GM10847 (cell line): ENCODE results near the gene RESF1.

ENCODE experiments used
- POLR2A ChIP-seq: IDR thresholded peaks from 2 replicates; pipeline ENCODE4 v1.6.1; 2011; ENCODE audit not compliant: insufficient read length; ENCODE audit errors: extremely low read depth

The RESF1 gene

DNA sequence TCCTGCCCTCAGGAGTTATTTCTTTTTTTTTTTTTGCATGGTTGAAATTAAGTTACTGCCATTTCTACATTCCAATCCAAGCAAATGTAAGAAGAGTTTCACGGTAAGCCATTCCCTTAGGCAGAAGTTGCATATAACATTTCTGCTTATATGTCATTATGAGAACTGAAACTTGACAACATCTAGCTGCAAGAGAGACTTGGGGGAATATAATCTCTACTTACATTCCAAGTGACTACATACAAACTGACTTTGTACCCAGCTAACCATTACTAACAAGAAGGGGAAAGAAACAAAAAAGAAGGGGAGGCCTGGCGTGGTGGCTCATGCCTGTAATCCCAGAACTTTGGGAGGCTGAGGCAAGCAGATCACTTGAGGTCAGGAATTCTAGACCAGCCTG, 7.3 kb upstream of the RESF1 start:
- TF ChIP-seq POLR2A, result no peak

GRCh38 chr12:31952418-31952817, 6.8 kb upstream of the RESF1 start:
- TF ChIP-seq POLR2A, result no peak

DNA sequence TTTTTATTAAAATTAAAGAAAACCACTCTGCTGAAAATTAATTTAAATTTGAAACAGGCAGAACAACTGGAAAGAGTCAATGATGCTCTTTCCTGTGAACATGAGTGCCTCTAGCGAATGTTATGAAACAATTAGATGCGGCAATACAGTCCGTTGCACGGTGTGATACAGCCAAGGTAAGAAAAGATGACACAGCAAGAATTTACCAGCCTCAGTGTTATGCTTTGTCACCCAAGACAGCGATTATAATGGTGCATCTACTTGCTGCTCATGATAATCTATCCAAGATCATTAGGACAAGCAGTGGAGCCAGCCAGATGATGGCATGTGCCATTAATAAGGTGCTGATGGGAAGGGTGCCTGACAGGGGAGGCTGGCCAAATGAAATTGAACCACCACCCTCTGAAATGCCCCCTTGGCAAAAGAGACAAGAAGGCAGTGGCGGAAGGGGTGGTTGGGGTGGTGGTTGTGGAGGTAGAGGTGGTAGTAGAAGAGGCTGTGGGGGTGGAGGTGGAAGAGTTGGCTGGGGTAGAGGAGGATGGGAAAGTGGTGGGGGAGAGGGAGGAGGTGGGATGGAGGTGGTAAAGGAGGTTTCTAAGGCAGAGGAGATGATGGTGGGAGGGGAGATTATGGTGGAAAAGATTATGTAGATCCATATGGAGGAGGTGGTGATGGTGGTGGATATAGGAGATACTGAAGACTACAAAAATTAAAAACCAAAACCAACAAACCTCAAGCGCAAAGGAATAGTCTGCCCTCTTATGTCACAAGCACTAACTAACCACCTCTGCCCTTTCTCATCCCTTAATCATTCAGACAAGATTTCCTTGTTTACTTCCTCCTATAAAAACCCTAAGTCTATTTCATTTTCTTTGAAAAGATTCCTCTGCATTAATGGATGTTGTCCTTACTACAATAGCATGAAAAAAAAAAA, 4.0 kb upstream of the RESF1 start:
- no peak for TF ChIP-seq POLR2A

- no peak for TF ChIP-seq POLR2A
These were observed 550 bp upstream of the RESF1 start for GRCh38 chr12:31958569-31959160.

GRCh38 chr12:31959701-31960391, 631 bp downstream of the RESF1 start:
- no peak for TF ChIP-seq POLR2A

- no peak for TF ChIP-seq POLR2A
These were observed 1.9 kb downstream of the RESF1 start for GRCh38 chr12:31961137-31961536.

DNA sequence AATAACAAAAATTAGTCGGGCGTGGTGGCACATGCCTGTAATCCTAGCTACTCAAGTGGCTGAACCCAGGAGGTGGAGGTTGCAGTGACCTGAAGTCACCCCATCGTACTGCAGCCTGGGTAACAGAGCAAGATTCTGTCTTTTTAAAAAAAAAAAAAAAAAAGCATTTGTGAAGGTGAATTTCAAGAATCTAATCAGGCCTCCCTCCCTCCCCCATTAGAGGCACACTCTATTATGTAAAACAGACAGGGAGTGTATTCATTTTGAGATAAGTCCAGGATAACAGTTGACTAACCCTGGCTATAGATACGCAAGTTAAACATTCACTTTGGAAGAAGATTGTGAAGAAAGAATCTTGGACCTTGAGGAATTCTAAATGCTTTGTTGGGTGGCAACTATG, 2.9 kb downstream of the RESF1 start:
- TF ChIP-seq POLR2A, result no peak

- no peak for TF ChIP-seq POLR2A
These were observed 5.1 kb downstream of the RESF1 start for GRCh38 chr12:31964280-31964679.

- no peak for TF ChIP-seq POLR2A
These were observed 5.9 kb downstream of the RESF1 start for GRCh38 chr12:31965090-31965489.

DNA sequence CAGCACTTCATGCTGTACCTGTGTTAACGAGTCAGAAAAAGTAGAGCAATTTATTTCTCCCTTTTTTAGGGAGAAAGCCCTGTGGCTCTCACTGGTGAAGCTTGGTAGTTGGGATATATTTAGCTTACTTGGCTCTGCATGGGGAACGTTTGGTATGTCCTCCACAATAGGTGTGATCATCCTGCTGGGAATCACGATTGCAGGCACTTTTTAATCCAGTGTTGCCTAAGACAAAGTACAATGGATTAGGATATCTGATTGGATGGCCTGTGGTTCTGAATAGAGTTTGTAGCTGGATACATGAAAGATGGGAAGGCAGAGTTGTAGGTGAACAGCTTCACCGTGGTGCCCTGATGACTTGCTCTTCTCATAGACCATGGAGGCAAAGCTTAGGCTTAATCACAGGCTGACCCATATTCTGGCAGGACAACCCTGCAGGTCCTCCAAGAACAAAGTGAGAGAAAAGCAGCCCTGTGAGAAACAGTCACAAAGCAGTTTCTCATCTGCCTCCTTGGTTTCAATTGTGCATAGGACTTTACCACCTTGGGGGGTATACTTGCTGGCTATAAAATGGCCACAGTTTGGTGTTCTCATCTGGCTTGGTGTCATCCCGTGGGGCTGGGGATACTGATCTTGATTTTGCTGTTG, 7.5 kb downstream of the RESF1 start:
- TF ChIP-seq POLR2A, result no peak

DNA sequence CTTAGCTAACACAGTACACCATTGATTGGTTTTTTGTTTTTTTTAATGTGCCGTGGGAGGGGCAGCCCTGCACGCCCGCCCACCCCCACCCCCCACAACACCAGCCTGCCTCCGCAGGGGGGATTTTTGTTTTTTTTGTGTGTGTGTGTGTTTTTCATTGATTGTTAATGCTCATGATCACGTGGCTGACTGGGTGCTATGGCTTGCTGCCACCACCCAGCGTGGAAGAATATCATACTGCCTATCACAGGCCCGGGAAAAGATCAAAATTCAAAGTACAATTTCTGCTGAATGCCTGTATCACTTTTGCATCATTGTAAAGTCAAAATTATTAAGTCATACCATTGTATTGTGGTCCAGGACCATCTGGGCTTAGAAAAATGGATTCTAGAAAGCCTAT, 8.3 kb downstream of the RESF1 start:
- TF ChIP-seq POLR2A, result no peak

GRCh38 chr12:31970199-31970598, 11.0 kb downstream of the RESF1 start:
- no peak for TF ChIP-seq POLR2A

GRCh38 chr12:31973818-31974217, 14.6 kb downstream of the RESF1 start:
- no peak for TF ChIP-seq POLR2A

- TF ChIP-seq POLR2A, result no peak
These were observed 15.5 kb downstream of the RESF1 start for GRCh38 chr12:31974673-31975072.

DNA sequence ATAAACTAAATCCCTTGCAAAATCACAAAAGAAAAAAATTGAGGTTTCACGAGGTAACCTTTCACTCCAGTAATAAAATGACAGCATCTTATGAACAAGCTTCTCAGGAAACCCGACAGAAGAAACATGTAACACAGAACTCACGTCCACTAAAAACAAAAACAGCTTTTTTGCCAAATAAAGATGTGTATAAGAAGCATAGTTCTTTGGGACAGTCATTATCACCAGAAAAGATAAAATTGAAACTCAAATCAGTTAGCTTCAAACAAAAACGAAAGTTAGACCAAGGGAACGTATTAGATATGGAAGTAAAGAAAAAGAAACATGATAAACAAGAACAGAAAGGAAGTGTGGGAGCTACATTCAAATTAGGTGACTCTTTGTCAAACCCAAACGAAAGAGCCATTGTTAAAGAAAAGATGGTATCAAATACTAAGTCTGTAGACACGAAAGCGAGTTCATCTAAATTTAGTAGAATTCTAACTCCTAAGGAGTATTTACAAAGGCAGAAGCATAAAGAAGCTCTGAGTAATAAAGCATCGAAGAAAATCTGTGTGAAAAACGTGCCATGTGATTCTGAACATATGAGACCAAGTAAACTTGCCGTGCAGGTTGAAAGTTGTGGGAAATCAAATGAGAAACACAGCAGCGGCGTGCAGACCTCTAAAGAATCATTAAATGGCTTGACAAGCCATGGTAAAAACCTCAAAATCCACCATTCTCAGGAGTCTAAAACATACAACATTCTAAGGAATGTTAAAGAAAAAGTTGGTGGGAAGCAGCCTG, 25.8 kb downstream of the RESF1 start:
- TF ChIP-seq POLR2A, result no peak

DNA sequence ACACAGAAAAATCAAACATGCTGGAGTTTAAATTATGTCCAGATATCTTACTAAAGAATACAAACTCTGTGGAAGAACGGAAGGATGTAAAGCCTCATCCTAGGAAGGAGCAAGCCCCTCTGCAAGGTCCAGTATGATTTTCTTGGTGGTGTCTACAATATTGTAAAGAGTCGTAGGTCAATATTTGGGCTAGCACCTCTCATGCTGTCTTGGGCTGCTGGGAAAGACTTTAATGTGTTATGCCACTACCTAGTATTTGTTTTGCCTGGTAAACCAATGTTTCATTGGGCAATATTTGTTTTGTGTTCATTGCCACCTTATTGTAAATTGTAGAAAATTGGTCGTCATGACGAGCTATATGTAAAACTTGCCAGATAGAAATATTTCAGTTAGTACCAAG, 26.6 kb downstream of the RESF1 start:
- no peak for TF ChIP-seq POLR2A
